GM06990 (cell line): ENCODE data around the gene MED12L.

Source experiments
- DNase-seq: peaks from one replicate; pipeline ENCODE4 v3.0.0-alpha.2; 2011; ENCODE audit not compliant: insufficient read length; ENCODE audit errors: extremely low read depth
- H3K27me3 ChIP-seq: replicated peaks from 2 replicates; pipeline ENCODE4 v1.6.0; 2011; ENCODE audit warnings: low read length; ENCODE audit not compliant: control insufficient read depth, insufficient read depth
- H3K36me3 ChIP-seq: 2 replicates; pipeline ENCODE4 v1.5.1; 2011; ENCODE audit warnings: low read length; ENCODE audit not compliant: control insufficient read depth, insufficient read depth
- H3K4me3 ChIP-seq: replicated peaks from 2 replicates; pipeline ENCODE4 v1.5.1; 2011; ENCODE audit warnings: low read depth, mild to moderate bottlenecking, control low read depth, low read length
- TF ChIP-seq, protein P1 (sequence below): IDR thresholded peaks from 2 replicates; pipeline ENCODE4 v1.5.1; 2011; ENCODE audit warnings: low read length, control low read depth, mild to moderate bottlenecking, inconsistent platforms; ENCODE audit not compliant: insufficient read depth, poor library complexity, severe bottlenecking

The MED12L gene

DNA sequence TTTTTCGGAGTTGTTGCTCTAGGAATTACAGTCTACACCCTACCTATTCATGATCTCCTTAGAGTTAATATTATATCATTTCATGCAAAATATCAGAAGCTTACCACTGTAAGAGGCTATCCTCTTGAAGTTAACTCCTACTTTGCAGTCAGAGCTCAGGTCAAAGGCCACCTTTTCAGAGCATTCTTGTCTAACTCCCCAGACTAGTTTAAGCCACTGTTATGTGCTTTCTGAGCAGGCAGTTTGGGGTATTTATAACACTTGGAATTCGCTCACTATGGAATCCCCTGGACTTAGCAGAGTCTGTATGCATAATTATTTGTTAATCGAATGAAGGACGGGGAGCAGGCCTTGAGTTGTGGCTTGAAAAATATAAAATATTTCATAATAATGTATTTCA is 21.7 kb downstream of the MED12L start:
- Histone ChIP-seq H3K4me3 (no peak overlapping the region), H3K36me3 (no peaks in the 10 kb centered on the region), H3K27me3 (no peaks in the 10 kb centered on the region)
- DNase-seq = no peak
- TF ChIP-seq, protein P1, sequence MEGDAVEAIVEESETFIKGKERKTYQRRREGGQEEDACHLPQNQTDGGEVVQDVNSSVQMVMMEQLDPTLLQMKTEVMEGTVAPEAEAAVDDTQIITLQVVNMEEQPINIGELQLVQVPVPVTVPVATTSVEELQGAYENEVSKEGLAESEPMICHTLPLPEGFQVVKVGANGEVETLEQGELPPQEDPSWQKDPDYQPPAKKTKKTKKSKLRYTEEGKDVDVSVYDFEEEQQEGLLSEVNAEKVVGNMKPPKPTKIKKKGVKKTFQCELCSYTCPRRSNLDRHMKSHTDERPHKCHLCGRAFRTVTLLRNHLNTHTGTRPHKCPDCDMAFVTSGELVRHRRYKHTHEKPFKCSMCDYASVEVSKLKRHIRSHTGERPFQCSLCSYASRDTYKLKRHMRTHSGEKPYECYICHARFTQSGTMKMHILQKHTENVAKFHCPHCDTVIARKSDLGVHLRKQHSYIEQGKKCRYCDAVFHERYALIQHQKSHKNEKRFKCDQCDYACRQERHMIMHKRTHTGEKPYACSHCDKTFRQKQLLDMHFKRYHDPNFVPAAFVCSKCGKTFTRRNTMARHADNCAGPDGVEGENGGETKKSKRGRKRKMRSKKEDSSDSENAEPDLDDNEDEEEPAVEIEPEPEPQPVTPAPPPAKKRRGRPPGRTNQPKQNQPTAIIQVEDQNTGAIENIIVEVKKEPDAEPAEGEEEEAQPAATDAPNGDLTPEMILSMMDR = no peak

DNA sequence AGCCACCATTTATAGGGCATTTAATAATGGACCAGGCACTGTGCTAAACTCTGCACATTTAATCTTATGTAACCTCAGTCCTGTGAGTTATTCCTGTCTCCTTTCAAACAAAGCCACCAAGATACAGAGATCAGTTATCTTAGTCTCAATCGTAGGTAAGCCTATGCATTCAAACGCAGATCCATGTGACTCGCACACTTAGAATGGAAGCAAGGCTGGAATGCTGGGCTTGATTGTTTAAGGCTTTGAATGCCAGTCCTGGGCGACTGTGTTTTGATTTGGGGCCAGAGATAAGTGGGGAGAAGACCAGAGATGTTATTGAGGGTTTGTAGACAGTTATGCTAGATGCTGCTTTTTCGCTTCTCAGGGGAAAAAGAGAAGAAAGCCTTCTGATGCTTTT is 22.2 kb downstream of the MED12L start:
- TF ChIP-seq, protein P1 = no peak
- no peaks in the 10 kb centered on the region for H3K36me3 ChIP-seq
- H3K27me3 ChIP-seq = no peaks in the 10 kb centered on the region
- DNase-seq = no peak
- no peak overlapping the region for H3K4me3 ChIP-seq

DNA sequence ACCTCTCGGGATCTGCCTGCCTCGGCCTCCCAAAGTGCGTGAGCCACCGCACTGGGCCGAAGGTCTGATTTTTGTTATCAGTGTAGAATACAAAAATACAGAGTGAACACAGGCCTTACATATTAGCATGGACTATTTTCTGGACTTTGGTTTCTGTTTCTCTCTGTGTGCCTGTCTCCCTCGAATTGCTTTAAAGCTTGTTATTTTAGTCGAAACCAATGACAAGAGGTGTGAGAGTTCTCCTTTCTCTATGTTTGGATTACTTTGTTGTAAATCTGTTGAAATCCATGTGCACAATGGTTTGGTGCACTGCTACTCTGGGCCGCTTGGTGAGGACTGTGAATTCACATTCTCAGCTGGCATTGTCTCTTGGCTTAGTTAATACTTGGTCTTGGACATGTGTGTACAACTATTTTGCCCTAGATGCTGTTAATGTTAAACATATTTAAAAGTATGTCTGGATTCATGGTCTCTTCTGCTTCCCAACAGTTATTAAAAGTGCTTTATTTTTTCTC is 23.9 kb downstream of the MED12L start:
- H3K4me3 ChIP-seq = no peak overlapping the region
- no peaks in the 10 kb centered on the region for H3K36me3 ChIP-seq
- 0 out of 2 replicates have a peak, but pooled peaks cover 2% of the 10 kb centered on the region for H3K27me3 ChIP-seq
- no peak for DNase-seq
- TF ChIP-seq, protein P1 = no peak

DNA sequence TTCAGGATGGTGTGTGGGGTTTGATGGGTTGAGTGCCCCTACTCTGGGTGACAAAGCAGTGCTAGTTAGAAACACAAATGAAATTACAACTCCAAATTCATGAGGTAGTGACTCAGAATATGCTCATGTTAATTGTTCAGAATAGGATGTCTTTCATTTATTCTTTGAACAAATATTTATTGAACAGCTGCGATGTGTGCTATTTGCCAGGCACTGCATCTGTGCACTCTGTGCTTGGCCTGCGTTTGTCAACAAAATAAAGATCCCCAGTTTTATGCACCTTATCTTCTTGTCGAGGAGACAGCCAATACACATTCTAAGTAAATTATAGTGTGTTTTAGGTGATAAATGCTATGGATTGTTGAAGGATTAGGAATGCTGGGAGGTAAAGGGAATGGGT is 27.3 kb downstream of the MED12L start:
- H3K4me3 ChIP-seq = no peak overlapping the region
- 0 out of 2 replicates have a peak, but pooled peaks cover 2% of the 10 kb centered on the region for H3K27me3 ChIP-seq
- no peak for DNase-seq
- TF ChIP-seq, protein P1 = no peak
- H3K36me3 ChIP-seq = no peaks in the 10 kb centered on the region

DNA sequence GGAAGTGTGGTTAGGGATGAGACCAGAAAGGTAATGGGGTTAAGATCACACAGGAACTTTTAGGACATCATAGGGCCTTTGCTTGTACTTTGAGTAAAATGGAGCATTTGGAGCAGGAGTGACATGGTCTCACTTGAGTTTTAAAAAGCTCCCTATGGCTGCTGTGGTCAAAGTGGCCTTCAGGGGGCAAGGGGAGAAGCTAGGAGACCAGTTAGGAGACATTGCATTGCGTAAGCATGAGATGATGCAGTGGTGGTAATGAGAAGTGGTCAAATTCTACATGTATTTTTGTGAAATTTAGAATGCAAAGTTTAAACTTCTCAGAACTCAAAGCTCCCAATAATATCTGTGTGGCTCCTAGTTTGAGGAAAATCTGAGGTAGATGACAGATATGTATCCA is 27.9 kb downstream of the MED12L start:
- Histone ChIP-seq H3K36me3 (no peaks in the 10 kb centered on the region), H3K27me3 (0 out of 2 replicates have a peak, but pooled peaks cover 2% of the 10 kb centered on the region), H3K4me3 (no peak overlapping the region)
- DNase-seq = no peak
- TF ChIP-seq, protein P1 = no peak

DNA sequence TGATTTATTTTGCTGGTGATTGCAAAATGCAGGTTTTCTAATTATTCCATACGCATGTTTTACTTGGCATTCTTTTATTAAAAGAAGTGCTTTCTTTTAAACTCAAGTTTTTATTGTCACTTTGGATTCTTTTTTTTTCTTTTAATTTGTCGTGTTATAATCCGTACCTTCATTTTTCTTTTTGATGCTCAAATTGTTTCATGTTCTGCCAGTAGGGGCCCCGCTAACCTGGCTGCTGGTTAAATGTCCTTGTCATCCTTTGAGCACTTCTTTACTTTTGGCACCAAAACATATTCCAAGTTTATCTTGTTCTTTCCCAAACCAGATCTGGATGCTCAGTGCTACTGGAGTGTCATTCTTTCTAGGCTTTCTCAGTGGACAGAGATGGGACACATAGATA is 31.6 kb downstream of the MED12L start:
- H3K27me3 ChIP-seq = 0 out of 2 replicates have a peak, but pooled peaks cover 2% of the 10 kb centered on the region
- TF ChIP-seq, protein P1 = no peak
- no peak for DNase-seq
- H3K36me3 ChIP-seq = no peaks in the 10 kb centered on the region
- no peak overlapping the region for H3K4me3 ChIP-seq
